HL-60/S4 treated with retinoic acid at 250 ng/mL for 4 days and 3 days (cell line): ENCODE results near the gene FAAH.

ENCODE experiments used
- in situ Hi-C: fragments of 300-500 bp; cut with MboI; formaldehyde crosslinking; loops from 2 replicates; pipeline ENCODE4 v1.7.0; 2022; ENCODE audit warnings: low sequenced_read_pairs

FAAH gene

DNA sequence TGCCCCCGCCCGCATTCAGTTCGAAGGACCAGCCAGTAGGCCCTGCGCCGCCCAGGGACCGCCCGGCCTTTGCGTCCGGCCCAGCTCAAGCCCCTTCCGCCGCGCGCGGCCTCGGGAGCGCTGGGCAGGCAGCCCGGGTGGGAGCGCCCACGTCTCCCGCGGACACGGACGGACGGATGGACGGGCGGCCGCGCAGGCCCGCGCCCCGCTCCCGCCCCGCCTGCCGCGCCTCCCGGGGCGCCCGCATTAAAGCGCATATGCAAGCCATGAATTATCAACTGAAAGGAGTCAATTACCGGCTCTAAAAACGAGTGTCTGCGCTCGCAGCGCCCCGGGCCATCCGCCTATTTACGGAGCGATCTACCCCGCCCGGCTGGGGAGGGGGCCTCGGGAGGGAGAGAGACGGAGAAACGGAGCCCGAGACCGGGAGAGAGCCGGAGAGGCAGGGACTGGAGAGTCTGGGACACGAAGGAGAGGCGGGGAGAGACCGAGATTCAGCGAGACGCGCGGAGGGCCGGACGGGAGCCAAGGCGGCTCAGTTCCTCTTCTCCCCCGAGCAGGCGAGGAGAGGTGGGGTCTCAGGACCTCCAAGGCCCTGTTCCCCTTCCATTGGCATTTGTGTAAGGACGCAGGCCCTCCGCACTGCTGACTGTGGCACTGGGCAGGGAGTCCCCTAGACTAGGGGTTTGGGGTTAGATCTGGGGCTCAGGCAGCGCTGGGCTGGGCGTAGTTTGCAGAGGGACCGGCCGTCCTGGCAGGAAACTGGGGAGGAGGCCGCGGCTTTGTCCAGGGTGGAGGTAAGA is 54.2 kb downstream of the FAAH start:
- in situ Hi-C loops: loop anchor here (10.0 to 25.0 kb wide), 2 partner anchors 89 to 276 kb away; a partner anchor contains a TSS

DNA sequence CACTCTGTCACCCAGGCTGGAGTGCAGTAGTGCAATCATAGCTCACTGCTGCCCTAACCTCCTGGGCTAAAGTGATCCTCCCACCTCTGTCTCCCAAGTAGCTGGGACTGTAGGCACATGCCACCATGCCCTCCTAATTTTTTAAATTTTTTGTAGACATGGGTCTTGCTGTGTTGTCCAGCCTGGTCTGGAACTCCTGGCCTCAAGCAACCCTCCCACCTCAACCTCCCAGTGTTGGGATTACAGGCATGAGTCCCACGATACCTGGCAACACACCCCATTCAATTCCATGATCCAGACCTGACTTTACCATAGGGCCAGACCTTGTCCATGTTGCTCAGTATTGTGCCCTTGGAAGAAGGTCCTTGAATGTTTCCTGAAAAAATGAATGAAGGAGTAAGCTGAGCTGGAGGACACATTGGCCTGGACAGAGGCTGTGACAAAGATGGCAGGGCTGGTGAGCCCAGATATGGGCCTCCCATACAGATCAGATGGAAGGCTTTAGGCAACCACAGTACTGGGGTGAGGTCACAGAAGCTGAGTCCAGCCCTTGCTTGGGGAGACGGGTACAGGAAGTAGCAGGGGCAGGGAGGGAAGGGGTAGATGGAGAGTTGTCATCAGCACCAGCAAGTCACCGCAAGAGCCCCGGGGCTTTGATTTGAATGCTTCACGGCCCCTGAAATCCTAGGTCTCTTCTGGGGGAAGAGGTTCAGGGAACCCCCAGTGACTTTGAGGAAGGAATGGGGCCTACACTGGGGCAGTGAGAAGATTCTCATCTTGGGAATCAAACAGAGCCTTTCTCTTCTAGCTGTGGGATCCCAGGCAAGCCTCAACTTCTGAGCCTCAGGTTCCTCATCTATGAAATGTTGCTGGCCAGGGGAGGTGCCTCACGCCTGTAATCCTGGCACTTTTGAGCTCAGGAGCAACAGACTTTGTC is 55.4 kb downstream of the FAAH start:
- in situ Hi-C loops: loop anchor here (10.0 to 25.0 kb wide), 2 partner anchors 88 to 275 kb away; a partner anchor contains a TSS

DNA sequence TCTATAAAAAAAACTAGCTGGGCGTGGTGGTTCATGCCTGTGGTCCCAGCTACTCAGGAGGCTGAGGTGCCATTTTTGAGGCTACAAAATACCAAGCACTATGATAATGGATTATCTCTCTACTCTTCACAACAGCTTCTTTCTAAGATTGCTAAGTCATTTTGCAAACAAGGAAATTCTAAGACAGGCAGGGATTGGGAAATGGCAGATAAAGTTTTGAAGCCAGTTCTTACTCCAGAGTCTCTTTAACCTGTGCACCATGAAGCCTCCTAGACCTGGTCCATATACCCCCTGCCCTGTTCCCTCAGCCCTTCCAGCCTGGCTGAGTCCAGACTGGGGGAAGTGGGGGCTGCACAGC is 56.0 kb downstream of the FAAH start:
- in situ Hi-C loops: no loop called here

- in situ Hi-C loops: no loop called here
These were observed 58.1 kb downstream of the FAAH start for GRCh38 chr1:46451948-46452930.

- in situ Hi-C loops: no loop called here
These were observed 58.8 kb downstream of the FAAH start for GRCh38 chr1:46452931-46453325.

DNA sequence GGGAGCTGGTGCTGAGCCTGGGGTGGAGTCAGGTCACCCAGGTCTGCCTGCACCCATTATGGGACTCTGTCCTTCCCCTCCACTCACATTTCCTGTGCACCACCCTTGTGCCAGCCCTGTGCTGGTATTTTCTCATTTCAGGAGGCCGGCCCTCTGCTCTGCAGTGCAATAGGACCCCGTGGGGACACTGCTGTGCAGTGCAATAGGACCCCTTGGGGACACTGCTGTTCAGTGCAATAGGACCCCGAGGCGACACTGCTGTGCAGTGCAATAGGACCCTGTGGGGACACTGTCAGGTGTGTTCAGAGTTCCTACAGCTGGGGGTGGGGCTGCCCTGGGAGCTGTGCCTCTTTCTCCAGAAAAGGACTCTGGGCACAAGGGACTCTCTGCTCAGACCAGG is 59.3 kb downstream of the FAAH start:
- in situ Hi-C loops: no loop called here

DNA sequence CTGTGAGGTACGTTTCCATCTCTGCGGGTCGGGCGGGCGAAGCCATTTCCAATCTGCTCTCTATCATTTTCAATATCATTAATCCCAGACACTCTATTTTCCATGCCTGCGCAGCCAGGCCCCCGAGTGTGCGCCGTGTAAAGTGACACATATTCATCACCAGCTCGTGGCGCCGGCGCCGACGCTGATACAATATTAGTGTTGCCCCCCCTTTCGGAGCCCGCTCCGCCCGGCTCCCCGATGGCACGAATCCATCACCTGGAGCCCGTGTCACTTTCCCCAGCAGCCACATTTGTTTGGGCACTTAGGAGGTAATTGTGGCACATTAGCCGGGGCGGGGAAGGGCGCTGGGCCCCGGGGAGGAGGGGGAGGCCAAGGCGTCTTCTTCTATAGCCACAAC is 61.8 kb downstream of the FAAH start:
- in situ Hi-C loops: no loop called here

DNA sequence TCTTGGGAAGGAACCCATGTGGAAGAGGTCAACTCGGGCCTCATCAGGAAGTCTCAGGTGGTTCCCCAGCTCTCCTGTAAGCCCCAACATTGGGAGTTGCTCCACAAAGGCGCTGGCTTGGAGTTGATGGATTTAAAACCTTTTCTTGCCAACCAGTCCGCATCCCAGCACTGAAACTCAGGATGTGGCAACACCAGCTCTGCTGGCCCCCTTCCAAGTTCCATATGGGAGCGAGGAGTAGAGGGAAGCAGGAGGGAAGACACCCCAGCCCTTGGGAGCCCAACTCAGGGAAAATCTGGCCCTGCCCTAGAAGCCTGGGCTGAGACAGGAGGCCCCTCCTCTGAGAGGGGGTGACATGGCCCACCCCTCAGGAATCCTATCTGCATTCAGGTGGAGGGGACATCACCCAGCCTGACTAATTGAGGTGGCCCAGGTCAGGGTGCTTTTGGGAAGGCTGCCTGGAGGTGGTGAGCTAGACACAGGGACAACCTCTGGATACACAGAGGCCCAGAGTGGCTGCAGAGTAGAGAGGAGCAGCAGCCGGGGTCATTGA is 62.4 kb downstream of the FAAH start:
- in situ Hi-C loops: no loop called here

GRCh38 chr1:46457178-46457577 is 63.1 kb downstream of the FAAH start:
- in situ Hi-C loops: no loop called here

DNA sequence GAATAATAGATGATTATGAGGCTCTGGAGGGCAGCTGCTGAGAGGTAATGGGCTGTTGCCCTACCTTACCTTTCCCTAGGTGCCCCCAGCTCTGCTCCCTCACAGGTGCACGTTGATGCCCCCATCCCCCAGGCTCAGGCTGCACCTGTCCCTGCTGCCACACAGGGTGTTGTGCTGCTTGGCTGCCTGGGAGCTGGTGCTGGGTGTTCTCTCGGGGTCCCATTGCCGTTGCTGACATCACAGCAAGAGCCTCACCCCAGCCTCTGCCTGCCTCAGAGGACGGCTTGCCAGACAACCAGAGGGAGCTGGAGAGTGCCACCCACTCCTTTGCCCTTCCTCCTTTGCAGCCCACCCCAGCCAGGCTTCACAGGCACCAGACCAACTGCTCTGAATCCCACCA is 64.1 kb downstream of the FAAH start:
- in situ Hi-C loops: no loop called here

GRCh38 chr1:46458846-46459245 is 64.7 kb downstream of the FAAH start:
- in situ Hi-C loops: no loop called here

DNA sequence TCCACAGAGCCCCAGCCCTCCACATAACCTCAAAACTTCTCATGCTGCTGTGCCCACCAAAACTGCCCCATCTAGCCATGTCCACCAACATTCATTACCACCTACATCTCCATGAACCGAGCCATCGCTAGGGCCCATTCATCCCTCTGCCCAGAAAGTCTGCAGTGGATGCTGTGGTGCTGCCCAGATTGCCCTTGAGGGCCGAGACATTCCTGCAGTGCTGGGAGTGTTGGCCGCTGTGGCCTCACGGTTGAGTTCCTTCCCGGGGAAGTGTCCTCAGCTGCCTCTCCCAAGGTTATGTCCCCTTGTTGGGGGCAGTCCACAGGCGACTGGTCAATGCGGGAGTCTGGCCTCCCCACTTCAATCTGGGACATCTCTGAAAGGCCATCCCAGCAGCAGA is 65.2 kb downstream of the FAAH start:
- in situ Hi-C loops: no loop called here

- in situ Hi-C loops: no loop called here
These were observed 67.1 kb downstream of the FAAH start for GRCh38 chr1:46461017-46461808.

- in situ Hi-C loops: no loop called here
These were observed 67.8 kb downstream of the FAAH start for GRCh38 chr1:46461809-46462448.
